PFSK-1 (cell line): ENCODE measurements around the gene ABCC4. TPM values are rescaled to one million over a fixed set of nuclear protein-coding genes. Genes with fewer than 3 reads are reported as not detected.

ENCODE experiments used
- FOXP2 ChIP-seq: optimal IDR thresholded peaks from 2 replicates; pipeline ENCODE3; 2011; ENCODE audit warnings: borderline replicate concordance, control low read depth, inconsistent platforms; ENCODE audit not compliant: insufficient read depth; ENCODE audit errors: extremely low read length, extremely low read depth
- POLR2AphosphoS5 ChIP-seq: IDR thresholded peaks from 2 replicates; pipeline ENCODE4 v1.6.1; 2012; ENCODE audit warnings: low read depth, mild to moderate bottlenecking, control low read depth, low read length, moderate library complexity
- REST ChIP-seq, 2 experiments: IDR thresholded peaks; 2 replicates each; pipeline versions ENCODE4 v1.6.1 to v1.8.0; 2011 to 2012; ENCODE audit warnings: low read depth in 2 of 2, low read length in 2 of 2, control low read depth in 1 of 2, inconsistent platforms in 1 of 2, mild to moderate bottlenecking in 1 of 2, moderate library complexity in 1 of 2; ENCODE audit not compliant: insufficient read depth in 1 of 2
- SIN3A ChIP-seq: IDR thresholded peaks from 2 replicates; pipeline ENCODE4 v1.6.1; 2012; ENCODE audit warnings: mild to moderate bottlenecking, low read length, moderate library complexity, borderline replicate concordance; ENCODE audit not compliant: insufficient read depth
- TAF1 ChIP-seq: IDR thresholded peaks from 2 replicates; pipeline ENCODE4 v1.6.1; 2012; ENCODE audit warnings: low read length, control low read depth, borderline replicate concordance; ENCODE audit not compliant: insufficient read depth
- polyA plus RNA-seq: library from polyadenylated mRNA; unstranded; fragments of >200 nt; gene quantifications from one replicate; pipeline ENCODE4 v1.2.1, GENCODE V29; 2012; ENCODE audit warnings: low read depth, missing spikeins; ENCODE audit not compliant: insufficient read length

Gene ABCC4
- 5.9 TPM for polyA plus RNA-seq

- TF ChIP-seq FOXP2 (peak; percentile 64), TAF1 (no peak), REST (IDR thresholded peaks at IDR 0.05; ENCODE audit: insufficient read depth in 1 of 2, low read depth in 2 of 2, low read length in 2 of 2) (no peak), POLR2AphosphoS5 (no peak), SIN3A (no peak)
Observed at GRCh38 chr13:95301183-95301967, at the start of gene ABCC4. ABCC4 (minus strand) TSS chr13:95301451; CDS start chr13:95301314, 137 bp downstream.

- no peak for TF ChIP-seq REST (IDR thresholded peaks at IDR 0.05; ENCODE audit: insufficient read depth in 1 of 2, low read depth in 2 of 2, low read length in 2 of 2)
- TF ChIP-seq POLR2AphosphoS5: no peak
- TF ChIP-seq FOXP2: no peak
- no peak for TF ChIP-seq SIN3A
- TF ChIP-seq TAF1: no peak
Observed at GRCh38 chr13:95349267-95349666, 48.0 kb upstream of the ABCC4 start.

- TF ChIP-seq SIN3A (no peak), REST (IDR thresholded peaks at IDR 0.05; ENCODE audit: insufficient read depth in 1 of 2, low read depth in 2 of 2, low read length in 2 of 2) (no peak), FOXP2 (no peak), POLR2AphosphoS5 (no peak), TAF1 (no peak)
Observed at GRCh38 chr13:95343944-95344343, 42.7 kb upstream of the ABCC4 start.

GRCh38 chr13:95341441-95341840, 40.2 kb upstream of the ABCC4 start:
- no peak for TF ChIP-seq POLR2AphosphoS5
- TF ChIP-seq FOXP2: no peak
- no peak for TF ChIP-seq TAF1
- no peak for TF ChIP-seq REST (IDR thresholded peaks at IDR 0.05; ENCODE audit: insufficient read depth in 1 of 2, low read depth in 2 of 2, low read length in 2 of 2)
- no peak for TF ChIP-seq SIN3A
